ENCODE data around the gene EDAR. TPM values are rescaled to one million over a fixed set of nuclear protein-coding genes. Genes with fewer than 3 reads are reported as not detected.
A peak's percentile ranks its signal among the peaks of the same experiment; 100 is the strongest.

The EDAR gene
- total RNA-seq, 2 donors from 2014 or later = not detected

DNA sequence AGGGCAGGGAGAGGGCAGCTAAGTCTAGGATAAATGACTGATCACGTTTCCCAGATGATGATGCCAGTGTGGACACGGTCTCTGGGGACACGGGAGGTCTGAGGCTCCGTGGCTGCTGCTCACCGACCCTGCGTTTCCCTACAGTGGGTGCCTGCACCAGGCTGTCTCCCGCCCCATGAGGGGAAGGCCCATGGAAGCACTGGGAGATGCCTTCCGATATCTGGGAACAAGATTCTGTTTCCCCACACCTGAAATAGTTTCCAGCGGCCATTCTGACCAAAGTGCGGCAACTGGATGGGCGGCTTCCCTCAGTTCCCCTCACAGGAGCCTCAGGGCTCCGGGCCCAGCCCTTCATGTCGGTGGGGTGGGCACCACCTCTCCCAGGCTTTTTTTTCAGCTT, 83.1 kb downstream of the EDAR start:
- H3K36me3 ChIP-seq (ENCODE audit: control insufficient read depth, insufficient read depth, low read length) = no peaks in the 10 kb centered on the region
- 67 to 84% methylated on average over 3 to 13 of the region's 13 CpGs for WGBS, 2 experiments (ENCODE audit: insufficient coverage in 1 of 2, insufficient read length in 1 of 2)
- Mint-ChIP-seq H3K27me3 (ENCODE audit: insufficient read depth) (no peaks in the 10 kb centered on the region), H3K9me3 (no peaks in the 10 kb centered on the region), H3K4me1 (peaks cover 12% of the 10 kb centered on the region), H3K4me3 (no peak overlapping the region), H3K27ac (no peak overlapping the region), H3K36me3 (ENCODE audit: low read depth) (no peaks in the 10 kb centered on the region)
- no peaks in the 10 kb centered on the region for H3K4me1 ChIP-seq (ENCODE audit: control insufficient read depth, insufficient read depth, low read length)
- TF ChIP-seq, protein P1, sequence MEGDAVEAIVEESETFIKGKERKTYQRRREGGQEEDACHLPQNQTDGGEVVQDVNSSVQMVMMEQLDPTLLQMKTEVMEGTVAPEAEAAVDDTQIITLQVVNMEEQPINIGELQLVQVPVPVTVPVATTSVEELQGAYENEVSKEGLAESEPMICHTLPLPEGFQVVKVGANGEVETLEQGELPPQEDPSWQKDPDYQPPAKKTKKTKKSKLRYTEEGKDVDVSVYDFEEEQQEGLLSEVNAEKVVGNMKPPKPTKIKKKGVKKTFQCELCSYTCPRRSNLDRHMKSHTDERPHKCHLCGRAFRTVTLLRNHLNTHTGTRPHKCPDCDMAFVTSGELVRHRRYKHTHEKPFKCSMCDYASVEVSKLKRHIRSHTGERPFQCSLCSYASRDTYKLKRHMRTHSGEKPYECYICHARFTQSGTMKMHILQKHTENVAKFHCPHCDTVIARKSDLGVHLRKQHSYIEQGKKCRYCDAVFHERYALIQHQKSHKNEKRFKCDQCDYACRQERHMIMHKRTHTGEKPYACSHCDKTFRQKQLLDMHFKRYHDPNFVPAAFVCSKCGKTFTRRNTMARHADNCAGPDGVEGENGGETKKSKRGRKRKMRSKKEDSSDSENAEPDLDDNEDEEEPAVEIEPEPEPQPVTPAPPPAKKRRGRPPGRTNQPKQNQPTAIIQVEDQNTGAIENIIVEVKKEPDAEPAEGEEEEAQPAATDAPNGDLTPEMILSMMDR (conservative IDR thresholded peaks at IDR 0.05) = no peak
- H3K27ac ChIP-seq (ENCODE audit: low read depth, low read length) = no peak overlapping the region
- no peak overlapping the region for H3K4me3 ChIP-seq (ENCODE audit: low read length)
- H3K9ac ChIP-seq (ENCODE audit: extremely low read depth, low read length, poor library complexity, severe bottlenecking) = no peak overlapping the region
- peak; percentile 28 for DNase-seq
- H3K9me3 ChIP-seq (ENCODE audit: control insufficient read depth, low read length) = no peaks in the 10 kb centered on the region
- no peaks in the 10 kb centered on the region for H3K27me3 ChIP-seq (ENCODE audit: control insufficient read depth, insufficient read depth, low read length, poor library complexity, severe bottlenecking)

DNA sequence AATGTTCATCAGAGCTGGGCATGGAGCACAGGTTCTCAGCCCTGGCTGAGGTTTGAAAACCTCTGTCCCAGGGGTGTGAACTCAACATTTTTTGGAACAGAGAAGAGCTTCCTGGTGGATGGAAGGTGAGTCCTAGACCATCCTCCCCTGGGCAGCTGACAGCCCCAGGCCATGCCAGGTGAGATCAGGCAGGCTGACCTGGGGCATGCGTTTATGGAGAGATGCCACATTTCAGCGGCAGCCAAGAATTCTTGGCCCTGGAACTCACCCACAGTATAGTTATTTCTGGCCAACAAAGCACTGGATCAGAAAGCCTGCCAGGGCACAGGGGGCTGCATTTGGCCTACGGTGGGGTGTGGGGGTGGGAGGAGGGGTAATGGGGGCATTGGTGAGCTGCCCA, 83.8 kb downstream of the EDAR start:
- Mint-ChIP-seq H3K36me3 (ENCODE audit: low read depth) (no peaks in the 10 kb centered on the region), H3K4me1 (peaks cover 12% of the 10 kb centered on the region), H3K4me3 (no peak overlapping the region), H3K27ac (no peak overlapping the region), H3K27me3 (ENCODE audit: insufficient read depth) (no peaks in the 10 kb centered on the region), H3K9me3 (peaks cover 4% of the 10 kb centered on the region)
- TF ChIP-seq, protein P1 (conservative IDR thresholded peaks at IDR 0.05) = no peak
- H3K36me3 ChIP-seq (ENCODE audit: control insufficient read depth, insufficient read depth, low read length) = no peaks in the 10 kb centered on the region
- WGBS, 2 experiments (ENCODE audit: insufficient coverage in 1 of 2, insufficient read length in 1 of 2) = 91 to 100% methylated on average over 1 to 3 of the region's 3 CpGs
- H3K4me3 ChIP-seq (ENCODE audit: low read length) = no peak overlapping the region
- no peak overlapping the region for H3K9ac ChIP-seq (ENCODE audit: extremely low read depth, low read length, poor library complexity, severe bottlenecking)
- H3K4me1 ChIP-seq (ENCODE audit: control insufficient read depth, insufficient read depth, low read length) = no peaks in the 10 kb centered on the region
- no peak overlapping the region for H3K27ac ChIP-seq (ENCODE audit: low read depth, low read length)
- peak; percentile 28 for DNase-seq
- no peaks in the 10 kb centered on the region for H3K27me3 ChIP-seq (ENCODE audit: control insufficient read depth, insufficient read depth, low read length, poor library complexity, severe bottlenecking)
- H3K9me3 ChIP-seq (ENCODE audit: control insufficient read depth, low read length) = no peaks in the 10 kb centered on the region

DNA sequence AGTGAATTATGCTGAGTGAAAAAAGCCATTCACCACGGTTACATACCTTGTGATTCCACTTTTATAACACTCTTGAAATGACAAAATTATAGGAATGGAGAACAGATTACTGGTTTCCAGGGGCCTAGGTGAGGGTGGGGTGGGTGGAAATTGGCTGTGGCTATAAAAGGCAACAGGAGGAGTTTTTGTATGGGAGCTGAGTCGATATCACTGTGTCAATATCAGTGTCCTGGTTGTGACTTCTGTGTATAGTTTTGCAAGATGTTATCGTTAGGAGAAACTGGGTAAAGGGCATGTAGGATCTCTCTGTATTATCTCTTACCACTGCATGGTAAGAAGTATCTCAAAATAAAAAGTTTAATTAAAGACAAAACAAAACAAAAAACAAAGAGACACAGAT, 84.3 kb downstream of the EDAR start:
- Mint-ChIP-seq H3K9me3 (peaks cover 4% of the 10 kb centered on the region), H3K27ac (no peak overlapping the region), H3K4me1 (peaks cover 12% of the 10 kb centered on the region), H3K4me3 (no peak overlapping the region), H3K36me3 (ENCODE audit: low read depth) (no peaks in the 10 kb centered on the region), H3K27me3 (ENCODE audit: insufficient read depth) (no peaks in the 10 kb centered on the region)
- H3K9ac ChIP-seq (ENCODE audit: extremely low read depth, low read length, poor library complexity, severe bottlenecking) = no peak overlapping the region
- TF ChIP-seq, protein P1 (conservative IDR thresholded peaks at IDR 0.05) = no peak
- H3K27me3 ChIP-seq (ENCODE audit: control insufficient read depth, insufficient read depth, low read length, poor library complexity, severe bottlenecking) = no peaks in the 10 kb centered on the region
- H3K36me3 ChIP-seq (ENCODE audit: control insufficient read depth, insufficient read depth, low read length) = no peaks in the 10 kb centered on the region
- no peak for DNase-seq
- no peaks in the 10 kb centered on the region for H3K4me1 ChIP-seq (ENCODE audit: control insufficient read depth, insufficient read depth, low read length)
- H3K9me3 ChIP-seq (ENCODE audit: control insufficient read depth, low read length) = no peaks in the 10 kb centered on the region
- H3K4me3 ChIP-seq (ENCODE audit: low read length) = no peak overlapping the region
- WGBS, 2 experiments (ENCODE audit: insufficient coverage in 1 of 2, insufficient read length in 1 of 2) = 91% methylated on average over 3 of the region's 3 CpGs; no CpG with 5 or more reads in 1 of the 2 experiments
- no peak overlapping the region for H3K27ac ChIP-seq (ENCODE audit: low read depth, low read length)
